Measurements from ENCODE around the gene PRKAR1B.

DNA sequence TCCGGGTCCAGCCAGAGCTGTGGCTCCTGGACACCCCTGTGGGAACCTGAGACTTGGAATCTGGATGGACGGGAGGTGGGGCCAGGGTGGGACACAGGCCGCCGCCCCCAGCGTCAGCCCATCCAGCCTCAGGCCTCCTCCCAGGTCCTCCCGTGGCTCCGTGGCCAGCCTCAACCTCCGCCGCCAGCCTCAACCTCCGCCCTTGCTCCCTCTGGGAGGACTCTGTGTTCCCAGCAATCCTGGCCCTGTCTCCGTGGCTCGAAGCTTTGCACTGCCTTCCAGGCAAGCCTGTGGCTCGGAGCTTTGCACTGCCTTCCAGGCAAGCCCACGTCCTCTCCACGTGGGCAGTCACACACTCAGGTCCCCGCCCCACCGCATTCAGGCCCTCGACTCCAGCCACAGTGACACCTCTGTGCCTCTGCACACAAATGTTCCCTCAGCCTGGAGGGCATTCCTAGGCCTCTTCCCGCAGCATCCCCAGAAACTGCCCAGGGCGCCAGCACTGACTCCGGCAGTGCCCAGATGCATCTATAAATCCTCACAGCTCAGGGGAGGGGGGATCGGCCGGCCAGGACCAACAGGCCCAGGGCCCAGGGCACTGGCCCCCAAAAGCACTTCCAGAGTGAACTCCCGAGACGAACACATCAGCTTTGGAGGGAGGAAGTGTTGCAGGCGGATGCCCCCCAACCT, 162.8 kb downstream of the PRKAR1B start:
- TF ChIP-seq, protein P1, sequence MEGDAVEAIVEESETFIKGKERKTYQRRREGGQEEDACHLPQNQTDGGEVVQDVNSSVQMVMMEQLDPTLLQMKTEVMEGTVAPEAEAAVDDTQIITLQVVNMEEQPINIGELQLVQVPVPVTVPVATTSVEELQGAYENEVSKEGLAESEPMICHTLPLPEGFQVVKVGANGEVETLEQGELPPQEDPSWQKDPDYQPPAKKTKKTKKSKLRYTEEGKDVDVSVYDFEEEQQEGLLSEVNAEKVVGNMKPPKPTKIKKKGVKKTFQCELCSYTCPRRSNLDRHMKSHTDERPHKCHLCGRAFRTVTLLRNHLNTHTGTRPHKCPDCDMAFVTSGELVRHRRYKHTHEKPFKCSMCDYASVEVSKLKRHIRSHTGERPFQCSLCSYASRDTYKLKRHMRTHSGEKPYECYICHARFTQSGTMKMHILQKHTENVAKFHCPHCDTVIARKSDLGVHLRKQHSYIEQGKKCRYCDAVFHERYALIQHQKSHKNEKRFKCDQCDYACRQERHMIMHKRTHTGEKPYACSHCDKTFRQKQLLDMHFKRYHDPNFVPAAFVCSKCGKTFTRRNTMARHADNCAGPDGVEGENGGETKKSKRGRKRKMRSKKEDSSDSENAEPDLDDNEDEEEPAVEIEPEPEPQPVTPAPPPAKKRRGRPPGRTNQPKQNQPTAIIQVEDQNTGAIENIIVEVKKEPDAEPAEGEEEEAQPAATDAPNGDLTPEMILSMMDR (IDR thresholded peaks at IDR 0.05 in 8 of 11, conservative IDR thresholded peaks at IDR 0.05 in 3 of 11) = no peak
- no peak for TF ChIP-seq POLR2A (IDR thresholded peaks at IDR 0.05)
